ENCODE measurements around the gene DENND1A. TPM values are rescaled to one million over a fixed set of nuclear protein-coding genes. Genes with fewer than 3 reads are reported as not detected.

The DENND1A gene
- total and polyA plus RNA-seq, 4 donors, result 7.9 to 22.0 (median 13.9) TPM

GRCh38 chr9:123792501-123792900 is 137.4 kb downstream of the DENND1A start:
- H3K9ac ChIP-seq (ENCODE audit: low read depth in 1 of 2, low read length in 2 of 2), result no peak overlapping the region
- no peak for TF ChIP-seq EGR1 (IDR thresholded peaks at IDR 0.05; ENCODE audit: low read depth in 2 of 2)
- TF ChIP-seq FOXA1 (IDR thresholded peaks at IDR 0.05), result no peak
- TF ChIP-seq HNF4G (IDR thresholded peaks at IDR 0.05), result no peak
- TF ChIP-seq SP1 (IDR thresholded peaks at IDR 0.05), result no peak
- TF ChIP-seq GABPA (IDR thresholded peaks at IDR 0.05 in 1 of 2, conservative IDR thresholded peaks at IDR 0.05 in 1 of 2), result no peak
- no peak for TF ChIP-seq JUND (IDR thresholded peaks at IDR 0.05)
- no peak for TF ChIP-seq FOXA2 (IDR thresholded peaks at IDR 0.05)
- TF ChIP-seq, protein P1, sequence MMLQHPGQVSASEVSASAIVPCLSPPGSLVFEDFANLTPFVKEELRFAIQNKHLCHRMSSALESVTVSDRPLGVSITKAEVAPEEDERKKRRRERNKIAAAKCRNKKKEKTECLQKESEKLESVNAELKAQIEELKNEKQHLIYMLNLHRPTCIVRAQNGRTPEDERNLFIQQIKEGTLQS (IDR thresholded peaks at IDR 0.05), result no peak
- TF ChIP-seq, protein P2, sequence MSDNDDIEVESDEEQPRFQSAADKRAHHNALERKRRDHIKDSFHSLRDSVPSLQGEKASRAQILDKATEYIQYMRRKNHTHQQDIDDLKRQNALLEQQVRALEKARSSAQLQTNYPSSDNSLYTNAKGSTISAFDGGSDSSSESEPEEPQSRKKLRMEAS (IDR thresholded peaks at IDR 0.05), result no peak
- no peak for TF ChIP-seq RXRA (IDR thresholded peaks at IDR 0.05)
- TF ChIP-seq TAF1 (conservative IDR thresholded peaks at IDR 0.05), result no peak
- TF ChIP-seq, protein P3, sequence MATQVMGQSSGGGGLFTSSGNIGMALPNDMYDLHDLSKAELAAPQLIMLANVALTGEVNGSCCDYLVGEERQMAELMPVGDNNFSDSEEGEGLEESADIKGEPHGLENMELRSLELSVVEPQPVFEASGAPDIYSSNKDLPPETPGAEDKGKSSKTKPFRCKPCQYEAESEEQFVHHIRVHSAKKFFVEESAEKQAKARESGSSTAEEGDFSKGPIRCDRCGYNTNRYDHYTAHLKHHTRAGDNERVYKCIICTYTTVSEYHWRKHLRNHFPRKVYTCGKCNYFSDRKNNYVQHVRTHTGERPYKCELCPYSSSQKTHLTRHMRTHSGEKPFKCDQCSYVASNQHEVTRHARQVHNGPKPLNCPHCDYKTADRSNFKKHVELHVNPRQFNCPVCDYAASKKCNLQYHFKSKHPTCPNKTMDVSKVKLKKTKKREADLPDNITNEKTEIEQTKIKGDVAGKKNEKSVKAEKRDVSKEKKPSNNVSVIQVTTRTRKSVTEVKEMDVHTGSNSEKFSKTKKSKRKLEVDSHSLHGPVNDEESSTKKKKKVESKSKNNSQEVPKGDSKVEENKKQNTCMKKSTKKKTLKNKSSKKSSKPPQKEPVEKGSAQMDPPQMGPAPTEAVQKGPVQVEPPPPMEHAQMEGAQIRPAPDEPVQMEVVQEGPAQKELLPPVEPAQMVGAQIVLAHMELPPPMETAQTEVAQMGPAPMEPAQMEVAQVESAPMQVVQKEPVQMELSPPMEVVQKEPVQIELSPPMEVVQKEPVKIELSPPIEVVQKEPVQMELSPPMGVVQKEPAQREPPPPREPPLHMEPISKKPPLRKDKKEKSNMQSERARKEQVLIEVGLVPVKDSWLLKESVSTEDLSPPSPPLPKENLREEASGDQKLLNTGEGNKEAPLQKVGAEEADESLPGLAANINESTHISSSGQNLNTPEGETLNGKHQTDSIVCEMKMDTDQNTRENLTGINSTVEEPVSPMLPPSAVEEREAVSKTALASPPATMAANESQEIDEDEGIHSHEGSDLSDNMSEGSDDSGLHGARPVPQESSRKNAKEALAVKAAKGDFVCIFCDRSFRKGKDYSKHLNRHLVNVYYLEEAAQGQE (IDR thresholded peaks at IDR 0.05), result no peak
- no peak for TF ChIP-seq RAD21 (IDR thresholded peaks at IDR 0.05)
- no peak for TF ChIP-seq NR2F2 (IDR thresholded peaks at IDR 0.05)
- no peak for TF ChIP-seq YY1 (IDR thresholded peaks at IDR 0.05)
- TF ChIP-seq HNF4A (conservative IDR thresholded peaks at IDR 0.05), result no peak
- TF ChIP-seq, protein P4, sequence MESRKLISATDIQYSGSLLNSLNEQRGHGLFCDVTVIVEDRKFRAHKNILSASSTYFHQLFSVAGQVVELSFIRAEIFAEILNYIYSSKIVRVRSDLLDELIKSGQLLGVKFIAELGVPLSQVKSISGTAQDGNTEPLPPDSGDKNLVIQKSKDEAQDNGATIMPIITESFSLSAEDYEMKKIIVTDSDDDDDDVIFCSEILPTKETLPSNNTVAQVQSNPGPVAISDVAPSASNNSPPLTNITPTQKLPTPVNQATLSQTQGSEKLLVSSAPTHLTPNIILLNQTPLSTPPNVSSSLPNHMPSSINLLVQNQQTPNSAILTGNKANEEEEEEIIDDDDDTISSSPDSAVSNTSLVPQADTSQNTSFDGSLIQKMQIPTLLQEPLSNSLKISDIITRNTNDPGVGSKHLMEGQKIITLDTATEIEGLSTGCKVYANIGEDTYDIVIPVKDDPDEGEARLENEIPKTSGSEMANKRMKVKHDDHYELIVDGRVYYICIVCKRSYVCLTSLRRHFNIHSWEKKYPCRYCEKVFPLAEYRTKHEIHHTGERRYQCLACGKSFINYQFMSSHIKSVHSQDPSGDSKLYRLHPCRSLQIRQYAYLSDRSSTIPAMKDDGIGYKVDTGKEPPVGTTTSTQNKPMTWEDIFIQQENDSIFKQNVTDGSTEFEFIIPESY (IDR thresholded peaks at IDR 0.05), result no peak
- TF ChIP-seq CTCF (IDR thresholded peaks at IDR 0.05; ENCODE audit: low read depth, low read length, missing input control), result no peak
- H3K36me3 ChIP-seq (ENCODE audit: control insufficient read depth in 4 of 4, insufficient read depth in 3 of 4, low read depth in 1 of 4, low read length in 3 of 4), result no peaks in the 10 kb centered on the region
- H3K27me3 ChIP-seq (ENCODE audit: control insufficient read depth in 4 of 4, insufficient read depth in 4 of 4, low read length in 3 of 4), result no peaks in the 10 kb centered on the region
- 85% methylated on average over 4 of the region's 4 CpGs for WGBS
- H3K4me1 ChIP-seq (ENCODE audit: control insufficient read depth in 4 of 4, insufficient read depth in 4 of 4, low read length in 3 of 4), result peaks cover 0 to 4% (median 1%) of the 10 kb centered on the region in 4 donors
- no peak overlapping the region for H3K27ac ChIP-seq (ENCODE audit: low read depth in 1 of 2, low read length in 2 of 2)
- H3K9me3 ChIP-seq (ENCODE audit: control insufficient read depth in 4 of 4, low read length in 3 of 4), result no peaks in the 10 kb centered on the region
- no peak for DNase-seq (ENCODE audit: low spot score)
- H3K4me3 ChIP-seq (ENCODE audit: low read depth in 1 of 3, low read length in 3 of 3), result no peak overlapping the region
